Iris pigment epithelial cell (primary cell): ENCODE measurements around the gene TEKT2.

ENCODE experiments used
- DNase-seq: peaks from one replicate; pipeline ENCODE4 v3.0.0-alpha.2; 2011; ENCODE audit warnings: low read depth

Gene TEKT2

GRCh38 chr1:36087233-36088123 lies 3.6 kb downstream of the TEKT2 start:
- DNase-seq, result no peak

- no peak for DNase-seq
Observed at GRCh38 chr1:36088265-36088576, 4.3 kb downstream of the TEKT2 start.

GRCh38 chr1:36088577-36089392 lies 4.9 kb downstream of the TEKT2 start, which contains the start of gene ADPRS:
ADPRS (plus strand) TSS chr1:36088892; CDS start chr1:36088905, 13 bp downstream.
- peak; percentile 92 for DNase-seq

GRCh38 chr1:36089393-36090121 lies 5.7 kb downstream of the TEKT2 start:
- peak; percentile 83 for DNase-seq

- DNase-seq, result no peak
Observed at GRCh38 chr1:36091141-36091540, 7.2 kb downstream of the TEKT2 start.

- no peak for DNase-seq
Observed at GRCh38 chr1:36091698-36092097, 7.8 kb downstream of the TEKT2 start.

GRCh38 chr1:36092166-36092797 lies 8.4 kb downstream of the TEKT2 start:
- DNase-seq, result no peak

- DNase-seq, result no peak
Observed at GRCh38 chr1:36092798-36093185, 8.9 kb downstream of the TEKT2 start.

GRCh38 chr1:36093226-36093625 lies 9.3 kb downstream of the TEKT2 start:
- no peak for DNase-seq

GRCh38 chr1:36093929-36094328 lies 10.0 kb downstream of the TEKT2 start:
- DNase-seq, result no peak

- DNase-seq, result no peak
Observed at GRCh38 chr1:36094621-36095061, 10.7 kb downstream of the TEKT2 start.

- no peak for DNase-seq
Observed at GRCh38 chr1:36095760-36096405, 12.0 kb downstream of the TEKT2 start.

- DNase-seq, result no peak
Observed at GRCh38 chr1:36096500-36097432, 12.9 kb downstream of the TEKT2 start.

- no peak for DNase-seq
Observed at GRCh38 chr1:36097693-36098585, 14.0 kb downstream of the TEKT2 start.

- DNase-seq, result no peak
Observed at GRCh38 chr1:36098650-36099365, 14.9 kb downstream of the TEKT2 start.

- DNase-seq, result peak; percentile 66
Observed at GRCh38 chr1:36099681-36100341, 15.9 kb downstream of the TEKT2 start.

GRCh38 chr1:36100376-36100775 lies 16.5 kb downstream of the TEKT2 start:
- no peak for DNase-seq

GRCh38 chr1:36101546-36101945 lies 17.7 kb downstream of the TEKT2 start:
- no peak for DNase-seq
